ENCODE measurements around the gene C1orf56. TPM values are rescaled to one million over a fixed set of nuclear protein-coding genes. Genes with fewer than 3 reads are reported as not detected.

Gene C1orf56, protein sequence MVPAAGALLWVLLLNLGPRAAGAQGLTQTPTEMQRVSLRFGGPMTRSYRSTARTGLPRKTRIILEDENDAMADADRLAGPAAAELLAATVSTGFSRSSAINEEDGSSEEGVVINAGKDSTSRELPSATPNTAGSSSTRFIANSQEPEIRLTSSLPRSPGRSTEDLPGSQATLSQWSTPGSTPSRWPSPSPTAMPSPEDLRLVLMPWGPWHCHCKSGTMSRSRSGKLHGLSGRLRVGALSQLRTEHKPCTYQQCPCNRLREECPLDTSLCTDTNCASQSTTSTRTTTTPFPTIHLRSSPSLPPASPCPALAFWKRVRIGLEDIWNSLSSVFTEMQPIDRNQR
- 0.92 TPM for polyA plus RNA-seq (2012; ENCODE audit: insufficient read depth, insufficient read length)

DNA sequence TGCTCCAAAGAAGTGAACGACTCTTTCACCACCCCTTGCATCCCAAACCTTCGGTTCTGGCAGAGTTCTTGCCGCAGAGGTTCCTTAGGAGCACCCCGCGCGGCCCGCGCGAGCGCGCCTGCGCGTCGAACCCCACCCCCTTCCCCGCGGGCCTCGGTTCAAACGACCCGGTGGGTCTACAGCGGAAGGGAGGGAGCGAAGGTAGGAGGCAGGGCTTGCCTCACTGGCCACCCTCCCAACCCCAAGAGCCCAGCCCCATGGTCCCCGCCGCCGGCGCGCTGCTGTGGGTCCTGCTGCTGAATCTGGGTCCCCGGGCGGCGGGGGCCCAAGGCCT is at the start of gene C1orf56:
C1orf56 (plus strand) TSS at position 161 of the 334 bp plus-strand sequence; CDS start at position 258, 97 bp downstream.
- no peak for DNase-seq (ENCODE audit: low read depth, low spot score)
- peak within 1 kb of the TSS; percentile 37 for H3K4me3 ChIP-seq (ENCODE audit: low read length)

DNA sequence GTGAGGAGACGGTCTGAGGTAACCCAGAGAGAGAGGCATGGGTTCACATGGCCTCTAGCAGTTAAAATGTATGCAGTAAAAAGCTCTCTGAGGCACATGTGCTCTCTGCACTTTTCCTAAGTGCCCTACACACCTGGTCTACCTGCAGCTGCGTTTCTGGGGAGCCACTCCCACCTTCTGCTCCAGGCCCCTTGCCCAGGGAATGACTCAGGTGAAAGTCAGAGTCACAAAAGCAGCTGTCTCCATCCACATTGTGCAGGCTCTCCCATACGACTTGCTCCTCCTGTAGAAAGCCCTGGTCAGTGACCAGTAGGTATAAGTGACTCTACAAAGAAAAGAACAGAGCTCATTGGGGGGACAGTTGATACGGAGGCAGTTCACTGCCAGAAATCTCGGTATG is 49.6 kb upstream of the C1orf56 start:
- DNase-seq (ENCODE audit: low read depth, low spot score), result no peak
- H3K4me3 ChIP-seq (ENCODE audit: low read length), result no peak overlapping the region

DNA sequence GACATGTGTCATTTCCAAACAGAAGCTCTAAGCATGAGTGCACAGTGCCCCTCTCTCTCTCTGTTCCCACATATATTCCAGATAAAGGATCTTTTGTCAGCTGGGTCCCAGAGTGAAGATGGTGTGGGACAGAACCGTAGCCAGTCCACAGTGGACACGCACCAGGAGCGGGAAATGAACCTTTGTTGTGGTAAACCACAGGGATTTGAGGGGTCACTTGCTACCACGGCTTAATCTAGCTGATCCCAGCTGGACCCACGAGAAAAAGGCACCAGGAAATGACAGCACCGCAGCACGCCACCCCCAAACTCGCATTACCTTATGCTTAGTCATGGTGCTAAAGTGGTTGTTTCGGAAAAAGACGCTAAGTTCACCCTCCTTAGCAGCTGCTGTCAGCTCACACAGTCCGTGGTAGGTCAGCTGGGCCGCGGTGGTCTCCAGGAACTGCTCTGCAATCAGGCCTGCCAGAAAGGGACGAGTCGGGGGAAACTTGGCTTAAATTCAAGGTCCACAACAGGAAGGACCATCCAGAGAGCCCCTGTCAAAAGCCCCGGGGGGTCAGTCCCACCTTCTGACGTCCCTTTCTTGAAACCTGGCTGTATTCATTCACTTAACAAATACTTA is 48.4 kb upstream of the C1orf56 start:
- no peak for DNase-seq (ENCODE audit: low read depth, low spot score)
- no peak overlapping the region for H3K4me3 ChIP-seq (ENCODE audit: low read length)

DNA sequence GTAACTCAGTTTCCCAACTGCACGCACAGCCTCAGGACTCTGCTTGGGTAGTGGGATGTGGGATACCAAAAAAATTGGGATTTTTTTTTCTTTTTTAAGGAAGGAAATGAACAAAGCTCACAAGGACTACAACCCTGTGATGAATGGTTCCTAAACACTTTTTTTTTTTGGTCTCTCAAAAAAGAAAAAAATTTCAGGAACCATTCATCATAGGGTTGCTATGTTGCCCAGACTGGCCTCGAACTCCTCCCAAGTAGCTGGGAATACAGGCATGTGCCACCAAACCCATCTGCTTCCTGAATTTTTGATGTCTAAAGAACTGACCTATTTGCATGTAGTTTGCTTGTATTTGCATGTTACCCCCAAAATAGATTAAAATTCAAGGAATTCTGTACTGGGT is 47.6 kb upstream of the C1orf56 start:
- H3K4me3 ChIP-seq (ENCODE audit: low read length), result no peak overlapping the region
- DNase-seq (ENCODE audit: low read depth, low spot score), result no peak

DNA sequence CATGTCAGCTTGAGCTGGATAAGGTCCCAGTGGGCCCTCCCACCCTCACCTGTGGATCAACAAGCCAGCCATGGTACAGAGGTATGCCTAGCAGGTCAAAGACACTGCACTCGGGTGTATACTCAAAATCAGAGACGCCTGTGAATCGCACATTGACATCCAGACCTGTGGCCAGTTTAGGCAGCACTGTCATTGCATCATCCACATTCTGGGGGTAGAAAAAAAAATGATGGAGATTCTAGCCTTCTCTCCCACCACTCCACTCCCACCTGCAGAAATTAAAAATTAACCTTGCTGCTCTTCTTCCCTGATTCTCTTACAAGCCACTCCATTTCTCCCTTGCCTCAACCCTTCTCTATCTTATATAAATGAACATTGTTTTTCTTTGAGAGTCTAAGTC is 47.1 kb upstream of the C1orf56 start:
- DNase-seq (ENCODE audit: low read depth, low spot score), result no peak
- H3K4me3 ChIP-seq (ENCODE audit: low read length), result no peak overlapping the region

DNA sequence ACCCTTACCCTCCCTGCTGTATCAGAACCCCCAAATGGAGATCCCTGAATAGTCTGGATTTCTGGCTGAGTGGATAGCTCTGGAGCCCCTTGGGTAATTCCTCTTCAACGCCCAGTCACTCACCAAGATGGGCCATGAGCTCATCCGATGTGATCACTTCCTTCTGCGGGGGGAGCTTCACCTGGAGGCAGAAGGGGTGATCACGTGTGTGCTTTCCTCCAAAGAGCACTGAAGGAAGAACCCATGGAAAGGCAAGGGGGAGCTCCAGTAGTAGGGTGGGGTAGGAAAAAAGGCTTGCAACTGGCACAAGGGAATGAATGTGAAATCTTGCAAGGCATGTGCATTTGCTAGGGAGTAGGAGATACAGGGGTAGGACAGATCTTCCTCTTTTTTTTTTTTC is 45.9 kb upstream of the C1orf56 start:
- H3K4me3 ChIP-seq (ENCODE audit: low read length), result no peak overlapping the region
- no peak for DNase-seq (ENCODE audit: low read depth, low spot score)

DNA sequence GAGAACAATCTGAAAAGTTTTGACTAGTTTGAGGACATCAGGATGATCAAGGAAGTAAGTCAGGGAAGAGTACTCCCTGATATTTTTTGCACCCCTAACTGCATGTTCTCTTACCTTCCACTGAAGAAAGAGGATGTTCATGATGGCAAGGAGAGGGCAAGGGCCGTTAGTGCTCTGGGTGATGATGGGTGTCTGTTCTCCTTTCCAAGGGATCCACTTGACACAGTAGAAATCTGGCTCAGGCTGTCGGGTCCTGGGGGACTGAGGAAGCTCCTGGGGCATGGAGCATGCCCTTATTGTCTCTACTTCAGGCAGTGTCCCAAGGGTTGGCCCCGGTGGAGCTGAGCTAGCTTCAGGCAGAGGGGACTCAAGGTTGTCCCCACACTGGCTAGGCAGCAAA is 45.5 kb upstream of the C1orf56 start:
- no peak overlapping the region for H3K4me3 ChIP-seq (ENCODE audit: low read length)
- no peak for DNase-seq (ENCODE audit: low read depth, low spot score)

DNA sequence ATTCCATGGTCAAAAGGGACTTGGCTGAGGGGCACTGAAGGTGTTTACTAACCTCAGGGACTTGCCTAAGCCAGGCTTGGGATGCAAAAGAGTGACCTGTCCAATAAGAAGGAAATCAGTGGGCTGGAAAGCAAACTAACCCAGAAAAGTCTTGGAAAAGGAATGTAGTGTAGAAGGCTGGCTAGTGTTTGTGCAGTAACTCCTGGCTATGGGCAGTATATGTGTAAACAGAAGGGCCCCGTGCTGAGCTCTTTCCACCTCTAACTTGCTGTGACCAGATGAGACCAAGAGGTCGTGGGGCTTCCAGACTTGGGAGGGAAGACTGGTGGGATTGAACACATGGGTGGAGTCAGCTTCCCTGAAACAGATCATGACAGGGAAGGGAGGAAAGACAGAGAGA is 44.9 kb upstream of the C1orf56 start:
- no peak overlapping the region for H3K4me3 ChIP-seq (ENCODE audit: low read length)
- no peak for DNase-seq (ENCODE audit: low read depth, low spot score)

DNA sequence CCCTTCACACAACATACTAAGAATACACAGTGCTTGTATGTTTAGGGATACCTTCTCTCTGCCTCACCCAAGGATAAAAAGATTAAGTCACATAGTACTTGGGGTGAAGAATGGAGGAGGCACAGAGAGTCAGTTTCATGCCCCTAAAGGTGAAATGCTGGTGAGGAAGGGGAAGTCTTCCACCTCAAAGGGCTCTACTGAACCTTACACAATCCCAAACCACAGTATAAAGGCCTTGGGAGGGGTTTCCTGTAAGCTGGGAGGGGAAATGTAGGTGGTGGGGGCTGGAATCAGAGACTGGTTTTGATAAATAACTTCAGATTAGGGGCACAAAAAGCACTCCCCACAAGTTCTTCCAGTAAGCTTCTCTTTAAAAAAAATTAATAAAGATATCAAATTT is 44.4 kb upstream of the C1orf56 start:
- no peak overlapping the region for H3K4me3 ChIP-seq (ENCODE audit: low read length)
- peak; percentile 69 for DNase-seq (ENCODE audit: low read depth, low spot score)

DNA sequence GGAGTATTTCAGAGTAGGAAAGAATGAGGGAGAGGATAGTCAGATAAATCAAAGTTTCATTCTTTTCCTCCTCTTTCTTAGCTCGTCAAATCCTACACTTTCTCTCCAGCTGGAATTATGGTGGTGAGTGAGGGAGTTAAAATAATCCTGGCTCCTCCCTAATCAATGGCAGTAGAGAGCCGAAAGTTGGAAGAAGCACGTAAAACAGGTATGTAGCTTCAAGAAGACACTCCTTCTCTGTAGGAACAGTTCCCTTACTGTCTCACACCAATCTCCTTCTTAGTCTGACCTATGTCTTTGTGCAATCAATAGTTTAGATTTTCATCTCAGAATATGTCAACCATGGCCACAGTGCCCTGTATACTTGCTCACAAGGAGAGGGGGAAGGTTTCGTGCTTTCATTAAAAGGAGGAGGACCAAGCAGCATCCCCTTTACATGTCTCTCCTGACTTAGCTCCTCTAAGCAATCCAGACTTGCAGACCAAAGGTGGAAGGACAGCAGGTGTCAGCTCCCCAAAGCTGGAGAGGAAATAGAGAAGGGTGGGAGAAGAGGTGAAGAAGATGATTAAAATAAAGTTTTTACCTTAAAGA is 41.7 kb upstream of the C1orf56 start:
- H3K4me3 ChIP-seq (ENCODE audit: low read length), result peak overlapping the region; percentile 60
- DNase-seq (ENCODE audit: low read depth, low spot score), result no peak

DNA sequence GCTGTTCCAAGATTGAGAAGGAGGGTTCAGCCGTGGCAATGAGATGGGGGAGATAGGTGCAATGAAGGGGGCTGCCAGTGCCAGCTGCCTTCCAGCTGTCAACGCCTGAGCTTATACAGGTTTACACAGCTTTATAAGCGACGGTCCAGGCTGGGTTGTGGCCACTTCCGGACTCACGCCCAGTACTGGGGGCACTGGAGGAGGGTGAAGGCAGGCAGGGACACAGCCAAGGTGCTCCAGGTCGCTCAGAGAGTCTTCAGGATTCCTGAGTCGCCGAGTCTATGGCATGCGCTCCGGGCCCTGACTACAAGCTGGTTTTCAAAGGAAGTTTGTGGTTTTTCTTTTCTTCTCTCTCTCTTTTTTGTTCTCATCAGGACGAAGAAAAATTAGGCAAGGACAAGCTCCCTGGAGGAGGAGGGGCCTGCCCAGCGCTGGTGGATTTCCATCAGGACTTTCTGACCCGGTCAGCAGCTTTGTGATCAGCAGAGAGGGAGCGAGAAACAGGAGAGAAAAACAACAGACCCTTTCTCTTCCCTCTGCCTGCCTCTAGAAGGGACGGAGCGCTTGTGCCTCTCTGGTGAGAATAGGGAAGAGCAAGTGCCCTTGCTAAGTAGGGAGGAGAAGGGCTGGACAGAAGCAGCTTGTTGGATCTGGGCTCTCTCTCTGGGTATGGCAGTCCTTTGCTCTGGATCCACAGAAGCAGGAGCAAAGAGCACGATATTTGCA is 41.1 kb upstream of the C1orf56 start, which contains the start of gene MINDY1:
MINDY1 (minus strand) TSS at position 576 of the 726 bp plus-strand sequence. CDS start 4,285 bp downstream, outside the sequence.
- peak; percentile 61 for DNase-seq (ENCODE audit: low read depth, low spot score)
- peak within 1 kb of the TSS; percentile 99 for H3K4me3 ChIP-seq (ENCODE audit: low read length)

DNA sequence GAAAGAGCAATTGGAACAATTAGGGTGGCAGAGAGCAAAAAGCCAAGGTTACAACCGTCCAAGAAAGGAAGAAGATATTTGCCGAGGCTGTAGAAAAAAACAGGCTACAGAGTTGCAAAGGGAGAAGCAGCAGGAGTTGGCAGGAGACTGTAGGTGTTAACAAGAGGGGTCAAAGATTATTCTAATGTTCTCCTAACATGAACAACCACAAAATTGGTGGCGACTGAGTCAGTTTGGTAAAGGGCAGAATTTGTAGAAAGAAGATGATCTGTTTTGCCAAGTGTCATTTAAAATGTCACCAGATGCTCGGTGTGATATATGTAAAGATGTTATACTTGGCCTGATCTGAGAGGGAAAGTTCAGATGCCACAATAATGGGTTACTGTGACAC is 39.7 kb upstream of the C1orf56 start:
- DNase-seq (ENCODE audit: low read depth, low spot score), result no peak
- peak overlapping the region; percentile 99 for H3K4me3 ChIP-seq (ENCODE audit: low read length)

DNA sequence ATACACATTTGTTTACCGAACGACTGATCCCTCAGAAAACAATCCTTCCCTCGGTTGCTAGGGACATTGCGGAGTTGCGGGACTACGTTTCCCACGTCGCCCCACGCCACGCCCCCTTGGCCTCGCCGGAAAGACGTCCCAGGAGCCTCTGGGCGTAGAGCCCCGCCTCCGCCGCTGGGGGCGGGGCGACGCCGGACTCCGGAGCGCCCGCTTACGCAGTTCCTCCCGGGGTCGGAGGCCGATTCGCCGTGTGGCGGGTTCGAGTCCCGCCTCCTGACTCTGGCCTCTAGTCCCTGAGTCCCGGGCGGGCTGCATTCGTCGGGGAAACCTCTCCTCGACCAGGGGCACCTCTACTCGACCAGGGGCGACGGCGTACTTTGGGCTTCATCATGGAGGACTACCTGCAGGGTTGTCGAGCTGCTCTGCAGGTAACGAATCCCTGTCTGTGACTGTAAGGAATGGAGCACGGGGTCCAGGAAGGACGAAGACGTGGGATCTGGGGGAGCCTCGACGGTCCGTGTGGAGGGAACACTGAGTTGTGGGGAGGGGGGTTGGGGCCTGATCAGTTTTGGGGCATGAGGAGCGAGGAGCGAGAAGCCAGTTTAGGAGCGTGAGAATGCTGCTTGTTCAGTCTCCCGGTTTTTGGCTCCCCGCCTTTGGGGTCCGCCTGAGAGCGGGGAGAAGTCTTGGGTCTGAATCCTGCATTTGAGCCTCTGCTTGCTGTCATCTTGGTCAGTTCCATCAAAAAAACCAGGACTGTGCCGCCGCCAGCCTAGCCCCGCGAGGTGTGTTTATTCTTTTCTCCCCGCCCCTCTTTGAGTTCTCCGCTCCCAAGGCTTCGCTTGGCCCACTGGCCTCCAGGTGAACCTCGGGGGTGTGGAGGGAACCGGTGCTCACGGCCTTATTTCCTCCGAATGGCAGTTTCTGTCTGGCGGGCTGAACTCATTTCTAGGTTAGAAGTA is 39.0 kb upstream of the C1orf56 start, which contains the start of gene PRUNE1:
PRUNE1 (plus strand) TSS at position 206 of the 962 bp plus-strand sequence; CDS start at position 390, 184 bp downstream.
- DNase-seq (ENCODE audit: low read depth, low spot score), result peak; percentile 93
- H3K4me3 ChIP-seq (ENCODE audit: low read length), result peak within 1 kb of the TSS; percentile 99

DNA sequence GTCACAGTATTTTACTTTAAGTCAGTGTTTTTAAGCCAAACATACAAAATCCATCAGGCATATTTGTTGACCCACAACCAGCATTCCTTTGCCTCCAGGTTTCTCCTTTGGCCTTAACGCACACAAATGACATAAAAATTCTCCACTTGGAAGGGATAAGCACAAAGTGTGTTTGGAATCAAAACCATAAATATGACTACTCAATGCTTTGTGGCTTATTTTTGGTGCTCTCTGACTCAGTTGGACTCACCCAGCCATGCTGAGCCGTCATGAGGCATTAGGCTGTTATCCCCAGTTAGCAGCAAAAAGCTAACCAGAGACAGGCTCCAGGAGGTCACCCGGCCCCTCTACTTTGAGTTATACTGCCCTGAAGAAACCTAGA is 38.4 kb upstream of the C1orf56 start:
- peak overlapping the region; percentile 99 for H3K4me3 ChIP-seq (ENCODE audit: low read length)
- DNase-seq (ENCODE audit: low read depth, low spot score), result no peak

DNA sequence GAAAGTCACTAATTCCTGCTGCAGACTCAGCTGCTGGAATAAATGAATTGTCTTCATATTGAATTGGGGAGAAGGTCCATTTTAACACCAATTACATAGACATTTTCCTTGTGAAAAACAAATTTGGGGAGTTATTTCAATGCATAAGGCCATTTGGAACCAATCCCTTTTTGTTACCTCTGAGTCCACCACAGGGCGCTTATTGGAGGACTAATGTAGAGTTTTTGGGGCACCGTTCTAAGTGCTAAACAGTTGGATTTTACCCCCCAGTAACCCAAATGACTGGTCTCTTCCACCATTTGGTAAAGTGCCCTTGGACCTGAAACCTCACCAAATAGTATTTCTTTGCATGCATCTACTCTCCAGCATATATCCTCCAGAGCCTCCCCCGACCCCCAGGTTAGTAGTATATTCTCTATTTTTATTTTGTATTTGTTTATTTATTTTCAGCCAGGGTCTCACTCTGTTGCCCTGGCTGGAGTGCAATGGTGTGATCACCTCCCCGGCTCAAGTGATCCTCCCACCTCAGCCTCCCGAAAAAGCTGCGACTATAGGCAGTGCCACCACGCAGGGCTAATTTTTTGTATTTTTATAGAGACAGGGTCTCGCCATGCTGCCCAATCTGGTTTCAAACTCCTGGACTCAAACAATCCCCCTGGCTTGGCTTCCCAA is 37.7 kb upstream of the C1orf56 start:
- peak overlapping the region; percentile 99 for H3K4me3 ChIP-seq (ENCODE audit: low read length)
- no peak for DNase-seq (ENCODE audit: low read depth, low spot score)

DNA sequence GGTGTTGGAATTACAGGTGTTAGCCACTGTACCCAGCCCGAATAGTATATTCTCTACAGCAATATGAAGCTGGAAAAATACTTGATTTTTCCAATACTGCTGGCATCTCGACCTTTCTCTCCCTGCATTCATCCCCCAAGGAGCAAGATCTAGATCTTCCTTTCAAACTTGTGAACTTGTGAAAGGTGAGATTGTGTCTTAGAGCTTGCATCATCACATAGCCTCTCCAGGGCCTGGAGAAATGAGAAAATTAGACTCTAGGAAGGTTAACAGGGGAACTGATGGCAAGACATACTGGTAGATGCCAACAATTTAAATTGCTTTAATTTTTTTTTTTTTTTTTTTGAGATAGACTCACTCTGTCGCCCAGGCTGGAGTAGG is 37.2 kb upstream of the C1orf56 start:
- no peak for DNase-seq (ENCODE audit: low read depth, low spot score)
- H3K4me3 ChIP-seq (ENCODE audit: low read length), result no peak overlapping the region

DNA sequence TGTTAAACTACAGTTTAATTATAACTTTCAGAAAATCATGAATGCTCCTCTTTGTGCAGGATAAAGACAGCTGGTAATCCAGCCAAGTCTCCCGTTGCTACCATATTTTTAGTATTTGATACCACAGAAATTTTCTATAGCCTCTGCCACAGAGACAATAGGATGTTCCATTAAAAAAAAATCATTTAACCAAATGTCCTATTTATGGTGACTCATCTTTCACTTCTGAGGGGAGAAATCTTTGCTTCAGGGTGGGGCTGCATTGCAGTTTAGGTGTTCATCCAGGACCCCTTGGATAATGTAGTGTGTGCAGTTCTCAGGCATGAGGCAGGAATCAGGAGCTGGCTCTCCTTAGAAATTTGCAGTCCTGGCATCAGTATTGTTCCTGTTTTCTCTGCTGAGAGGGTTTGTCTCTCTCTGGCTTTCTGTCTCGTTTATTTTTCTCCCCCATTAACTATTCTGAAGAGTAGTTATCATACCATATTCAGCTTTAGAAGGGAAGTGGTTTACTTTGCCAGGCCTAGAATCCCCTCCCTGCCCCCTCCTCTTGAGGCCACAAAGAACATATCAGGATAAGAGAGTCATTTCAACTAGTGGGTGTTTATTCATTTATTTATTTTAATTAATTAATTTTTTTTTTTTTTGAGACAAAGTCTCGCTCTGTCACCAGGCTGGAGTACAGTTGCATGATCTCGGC is 36.2 kb upstream of the C1orf56 start:
- peak; percentile 57 for DNase-seq (ENCODE audit: low read depth, low spot score)
- H3K4me3 ChIP-seq (ENCODE audit: low read length), result peak overlapping the region; percentile 9; the same call in 1 of the 2 replicates
